Stomach smooth muscle (tissue), 2 donors: Measurements from ENCODE around the gene TBC1D1.

Experiments used
- H3K27ac ChIP-seq: one replicate; pipeline ENCODE4 v1.7.0; 2013; ENCODE audit warnings: mild to moderate bottlenecking, low read length, inconsistent platforms
- H3K27me3 ChIP-seq, 2 donors: one replicate each; pipeline ENCODE4 v1.7.0; 2013; ENCODE audit warnings: low read length in 2 of 2; ENCODE audit not compliant: insufficient read depth in 2 of 2, control insufficient read depth in 1 of 2
- H3K36me3 ChIP-seq, 2 donors: one replicate each; pipeline ENCODE4 v1.7.0; 2013; ENCODE audit warnings: low read length in 2 of 2; ENCODE audit not compliant: control insufficient read depth in 2 of 2, insufficient read depth in 2 of 2
- H3K4me1 ChIP-seq: one replicate; pipeline ENCODE4 v1.7.0; 2013; ENCODE audit warnings: low read length; ENCODE audit not compliant: control insufficient read depth, insufficient read depth
- H3K4me3 ChIP-seq, 2 donors: one replicate each; pipeline ENCODE4 v1.7.0; 2013; ENCODE audit warnings: low read length in 2 of 2
- H3K9ac ChIP-seq, 2 donors: one replicate each; pipeline ENCODE4 v1.7.0; 2013; ENCODE audit warnings: low read length in 2 of 2, mild to moderate bottlenecking in 1 of 2
- H3K9me3 ChIP-seq, 2 donors: one replicate each; pipeline ENCODE4 v1.7.0; 2013; ENCODE audit warnings: low read length in 2 of 2; ENCODE audit not compliant: control insufficient read depth in 2 of 2
- donor health status: healthy.
- donor health status: Pancreatic carcinoma.

TBC1D1 gene

GRCh38 chr4:38089961-38090360 lies 199.1 kb downstream of the TBC1D1 start:
- H3K9me3 ChIP-seq, result no peaks in the 10 kb centered on the region
- peaks cover 16 to 22% of the 10 kb centered on the region in 2 donors for H3K36me3 ChIP-seq
- no peaks in the 10 kb centered on the region for H3K27me3 ChIP-seq
- peaks cover 27% of the 10 kb centered on the region for H3K4me1 ChIP-seq
- H3K27ac ChIP-seq, result peak overlapping the region; percentile 24
- H3K4me3 ChIP-seq, result no peak overlapping the region
- H3K9ac ChIP-seq, result no peak overlapping the region

- Histone ChIP-seq H3K9ac (no peak overlapping the region), H3K4me1 (peaks cover 20% of the 10 kb centered on the region), H3K4me3 (no peak overlapping the region), H3K9me3 (no peaks in the 10 kb centered on the region), H3K27me3 (no peaks in the 10 kb centered on the region), H3K27ac (no peak overlapping the region), H3K36me3 (peaks cover 16 to 24% of the 10 kb centered on the region in 2 donors)
These were observed 199.8 kb downstream of the TBC1D1 start for GRCh38 chr4:38090455-38091246.

- Histone ChIP-seq H3K4me1 (peaks cover 11% of the 10 kb centered on the region), H3K27me3 (no peaks in the 10 kb centered on the region), H3K9ac (no peak overlapping the region), H3K27ac (no peak overlapping the region), H3K36me3 (peaks cover 21 to 31% of the 10 kb centered on the region in 2 donors), H3K9me3 (no peaks in the 10 kb centered on the region), H3K4me3 (no peak overlapping the region)
These were observed 200.8 kb downstream of the TBC1D1 start for GRCh38 chr4:38091636-38092035.

GRCh38 chr4:38092701-38093100 lies 201.8 kb downstream of the TBC1D1 start:
- Histone ChIP-seq H3K36me3 (peaks cover 21 to 31% of the 10 kb centered on the region in 2 donors), H3K9me3 (no peaks in the 10 kb centered on the region), H3K4me3 (no peak overlapping the region), H3K27me3 (no peaks in the 10 kb centered on the region), H3K9ac (no peak overlapping the region), H3K4me1 (peaks cover 11% of the 10 kb centered on the region), H3K27ac (no peak overlapping the region)

- Histone ChIP-seq H3K36me3 (peaks cover 26 to 35% of the 10 kb centered on the region in 2 donors), H3K9me3 (no peaks in the 10 kb centered on the region), H3K4me1 (peaks cover 2% of the 10 kb centered on the region), H3K4me3 (no peak overlapping the region), H3K27me3 (no peaks in the 10 kb centered on the region), H3K27ac (no peak overlapping the region), H3K9ac (no peak overlapping the region)
These were observed 203.5 kb downstream of the TBC1D1 start for GRCh38 chr4:38094419-38094818.

GRCh38 chr4:38095691-38096090 lies 204.8 kb downstream of the TBC1D1 start:
- Histone ChIP-seq H3K4me1 (peaks cover 10% of the 10 kb centered on the region), H3K4me3 (no peak overlapping the region), H3K36me3 (peaks cover 21 to 25% of the 10 kb centered on the region in 2 donors)

GRCh38 chr4:38097818-38098217 lies 206.9 kb downstream of the TBC1D1 start:
- no peak overlapping the region for H3K9ac ChIP-seq
- H3K9me3 ChIP-seq, result no peaks in the 10 kb centered on the region
- peaks cover 24 to 25% of the 10 kb centered on the region in 2 donors for H3K36me3 ChIP-seq
- no peaks in the 10 kb centered on the region for H3K27me3 ChIP-seq
- H3K4me1 ChIP-seq, result peaks cover 10% of the 10 kb centered on the region
- no peak overlapping the region for H3K4me3 ChIP-seq
- H3K27ac ChIP-seq, result no peak overlapping the region

More at GRCh38 chr4:38095691-38096090, 204.8 kb downstream of the TBC1D1 start:
- H3K27ac ChIP-seq, result no peak overlapping the region
- H3K9ac ChIP-seq, result no peak overlapping the region
- no peaks in the 10 kb centered on the region for H3K9me3 ChIP-seq
- no peaks in the 10 kb centered on the region for H3K27me3 ChIP-seq

- H3K4me3 ChIP-seq, result no peak overlapping the region
- H3K9me3 ChIP-seq, result no peaks in the 10 kb centered on the region
- peaks cover 26 to 31% of the 10 kb centered on the region in 2 donors for H3K36me3 ChIP-seq
- no peak overlapping the region for H3K9ac ChIP-seq
- H3K27ac ChIP-seq, result no peak overlapping the region
- H3K4me1 ChIP-seq, result peaks cover 10% of the 10 kb centered on the region
- H3K27me3 ChIP-seq, result no peaks in the 10 kb centered on the region
These were observed 208.2 kb downstream of the TBC1D1 start for GRCh38 chr4:38099020-38099600.

GRCh38 chr4:38099908-38100407 lies 209.1 kb downstream of the TBC1D1 start:
- H3K9ac ChIP-seq, result no peak overlapping the region
- peak overlapping the region; percentile 12 for H3K27ac ChIP-seq
- no peaks in the 10 kb centered on the region for H3K27me3 ChIP-seq

GRCh38 chr4:38100474-38101255 lies 209.8 kb downstream of the TBC1D1 start:
- Histone ChIP-seq H3K36me3 (peaks cover 31 to 32% of the 10 kb centered on the region in 2 donors), H3K27ac (peak overlapping the region; percentile 12), H3K9me3 (no peaks in the 10 kb centered on the region)

More at GRCh38 chr4:38099908-38100407, 209.1 kb downstream of the TBC1D1 start:
- Histone ChIP-seq H3K4me1 (peaks cover 10% of the 10 kb centered on the region), H3K9me3 (no peaks in the 10 kb centered on the region), H3K4me3 (no peak overlapping the region), H3K36me3 (peaks cover 29 to 31% of the 10 kb centered on the region in 2 donors)

More at GRCh38 chr4:38100474-38101255, 209.8 kb downstream of the TBC1D1 start:
- H3K27me3 ChIP-seq, result no peaks in the 10 kb centered on the region
- peaks cover 10% of the 10 kb centered on the region for H3K4me1 ChIP-seq
- H3K9ac ChIP-seq, result no peak overlapping the region
- H3K4me3 ChIP-seq, result no peak overlapping the region
